Upper lobe of left lung (tissue), 6 donors: ENCODE measurements around the gene SYNPO. TPM values are rescaled to one million over a fixed set of nuclear protein-coding genes. Genes with fewer than 3 reads are reported as not detected.

Source experiments
- ATAC-seq, 2 donors: fragments of 200-7000 bp; cut with Tn5 transposase; one replicate each; pipeline ENCODE4 v1.9.1; 2022; ENCODE audit warnings: mild to moderate bottlenecking in 2 of 2, moderate library complexity in 2 of 2; ENCODE audit not compliant: low FRiP score in 2 of 2
- DNase-seq, 2 donors: peaks; one replicate each; pipeline ENCODE4 v3.0.0-alpha.2; 2019 to 2020
- H3K27ac ChIP-seq, 4 donors: fragments of 200-600 bp; sonication (generic); one replicate each; pipeline ENCODE4 v1.5.1; 2016 to 2019
- H3K27me3 ChIP-seq, 4 donors: fragments of 200-600 bp; sonication (generic); one replicate each; pipeline ENCODE4 v1.5.1; 2017 to 2019
- H3K36me3 ChIP-seq, 4 donors: fragments of 200-600 bp; sonication (generic); one replicate each; pipeline ENCODE4 v1.5.1; 2016 to 2019
- H3K4me1 ChIP-seq, 4 donors: fragments of 200-600 bp; sonication (generic); one replicate each; pipeline ENCODE4 v1.5.1; 2018 to 2019
- H3K4me3 ChIP-seq, 4 donors: fragments of 200-600 bp; sonication (generic); one replicate each; pipeline ENCODE4 v1.5.1; 2017 to 2019; ENCODE audit warnings: mild to moderate bottlenecking in 2 of 4, moderate library complexity in 1 of 4
- H3K9me3 ChIP-seq, 4 donors: fragments of 200-600 bp; sonication (generic); one replicate each; pipeline ENCODE4 v1.5.1; 2018 to 2019
- CTCF ChIP-seq, 6 experiments: fragments of 450-650 bp in 4 of 6; fragments of 200-600 bp in 2 of 6; sonication (generic) in 2 of 6; IDR thresholded peaks; one replicate each; pipeline ENCODE4 v1.5.1; 2016 to 2019; ENCODE audit warnings: antibody characterized with exemption in 6 of 6
- EP300 ChIP-seq, 4 donors: sonication (generic); formaldehyde crosslinking; IDR thresholded peaks; one replicate each; pipeline ENCODE4 v1.5.1; 2017; ENCODE audit warnings: antibody characterized with exemption in 4 of 4, control low read depth in 2 of 4
- POLR2A ChIP-seq, 4 donors: fragments of 450-650 bp; IDR thresholded peaks; one replicate each; pipeline ENCODE4 v1.5.1; 2016 to 2017; ENCODE audit warnings: antibody characterized with exemption in 4 of 4, mild to moderate bottlenecking in 2 of 4
- POLR2AphosphoS5 ChIP-seq, 2 donors: sonication (generic); formaldehyde crosslinking; IDR thresholded peaks; one replicate each; pipeline ENCODE4 v1.5.1; 2017; ENCODE audit warnings: antibody characterized with exemption in 2 of 2
- WGBS, 2 donors: methylation state at CpG; one replicate each; pipeline ENCODE4 v1.1.5; 2017 to 2018; 5-methylcytosine and 5-hydroxymethylcytosine counted together
- total RNA-seq, 6 donors: library from RNA; depleted of rRNA in 4 of 6; stranded (reverse); fragments of >200 nt in 4 of 6; gene quantifications; one replicate each; pipeline versions ENCODE4 v1.1.0 to v1.2.1, GENCODE V29; 2016 to 2021
- donor health status: DM: no; HTN: no; CAD: no; lungs with moderate emphysema.
- donor health status: DM: no; HTN: yes; CAD: no; lungs with severe emphysema.

The SYNPO gene
- total RNA-seq, 6 donors from 2014 or later = 41.9 to 150 (median 84.3) TPM

DNA sequence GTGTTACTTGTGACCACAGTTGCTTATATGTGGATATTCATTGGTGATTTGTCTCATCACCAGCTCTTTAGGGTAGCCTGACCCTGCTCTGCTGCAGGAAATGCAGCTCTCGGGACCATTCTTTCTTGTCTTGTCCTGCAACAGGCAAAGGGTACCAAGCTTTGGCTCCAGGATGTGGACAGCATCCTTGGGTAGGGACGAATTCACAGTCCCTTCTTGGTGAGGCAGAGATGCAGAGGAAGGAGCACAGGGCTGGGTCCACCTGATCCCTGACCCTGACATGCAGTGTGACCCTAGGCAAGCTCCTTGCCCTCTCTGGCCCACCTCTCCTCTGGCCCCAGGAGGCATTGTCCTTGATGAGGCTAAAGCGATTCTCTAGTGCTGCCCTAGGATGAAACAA is 37.0 kb upstream of the SYNPO start:
- TF ChIP-seq POLR2A (IDR thresholded peaks at IDR 0.05) = no peak
- TF ChIP-seq EP300 (IDR thresholded peaks at IDR 0.05) = no peak
- TF ChIP-seq CTCF (IDR thresholded peaks at IDR 0.05) = no peak
- TF ChIP-seq POLR2AphosphoS5 (IDR thresholded peaks at IDR 0.05) = no peak

GRCh38 chr5:150604010-150604409 is 36.5 kb upstream of the SYNPO start:
- H3K27ac ChIP-seq = peak overlapping the region in 2 of 4 donors; percentile 6 to 63
- H3K27me3 ChIP-seq = no peaks in the 10 kb centered on the region
- H3K4me1 ChIP-seq = peaks cover 18 to 31% (median 25%) of the 10 kb centered on the region in 4 donors
- H3K9me3 ChIP-seq = no peaks in the 10 kb centered on the region
- H3K36me3 ChIP-seq = no peaks in the 10 kb centered on the region
- DNase-seq = no peak
- H3K4me3 ChIP-seq = no peak overlapping the region
- TF ChIP-seq POLR2AphosphoS5 (IDR thresholded peaks at IDR 0.05) = no peak
- no peak for TF ChIP-seq CTCF (IDR thresholded peaks at IDR 0.05)
- TF ChIP-seq POLR2A (IDR thresholded peaks at IDR 0.05) = no peak
- no peak for TF ChIP-seq EP300 (IDR thresholded peaks at IDR 0.05)
- no peak for ATAC-seq
- 96 to 100% methylated on average over 4 of the region's 4 CpGs for WGBS, 2 donors

More for the DNA sequence above, 37.0 kb upstream of the SYNPO start:
- H3K27me3 ChIP-seq = no peaks in the 10 kb centered on the region
- H3K4me3 ChIP-seq = no peak overlapping the region
- DNase-seq (no peak), ATAC-seq (no peak)
- H3K27ac ChIP-seq = peak overlapping the region in 2 of 4 donors; percentile 6 to 63
- no peaks in the 10 kb centered on the region for H3K9me3 ChIP-seq
- no peaks in the 10 kb centered on the region for H3K36me3 ChIP-seq
- 78 to 83% methylated on average over 1 to 3 of the region's 3 CpGs for WGBS, 2 donors
- peaks cover 18 to 31% (median 27%) of the 10 kb centered on the region in 4 donors for H3K4me1 ChIP-seq

DNA sequence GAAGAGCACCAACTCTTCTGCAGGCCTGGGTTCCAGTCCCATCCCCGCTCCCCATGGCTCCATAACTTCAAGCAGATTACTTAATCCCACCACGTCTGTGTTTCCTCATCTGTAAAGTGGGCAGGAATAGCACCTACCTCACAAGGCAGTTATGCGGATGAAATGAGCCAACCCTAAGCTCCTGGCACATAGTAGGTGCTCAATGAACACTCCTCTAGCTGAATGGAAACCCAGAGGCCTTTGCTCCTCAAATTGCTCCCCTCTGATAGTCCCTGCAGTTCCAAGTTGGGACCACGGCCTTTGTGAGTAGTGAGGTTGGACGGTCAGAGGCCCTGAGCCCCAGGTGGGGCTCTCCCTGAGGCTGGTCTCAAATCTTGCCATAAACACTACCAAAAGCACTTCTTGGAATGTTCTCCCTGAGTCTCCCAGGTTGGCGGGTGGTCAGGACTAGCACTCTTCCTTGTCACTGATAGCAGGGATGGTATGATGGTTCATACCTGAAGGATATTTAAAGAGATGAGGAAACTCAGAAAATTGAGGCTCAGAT is 35.5 kb upstream of the SYNPO start:
- H3K27ac ChIP-seq = no peak overlapping the region
- ATAC-seq = no peak
- no peaks in the 10 kb centered on the region for H3K36me3 ChIP-seq
- no peaks in the 10 kb centered on the region for H3K9me3 ChIP-seq
- no peak overlapping the region for H3K4me3 ChIP-seq
- TF ChIP-seq CTCF (IDR thresholded peaks at IDR 0.05) (no peak), POLR2AphosphoS5 (IDR thresholded peaks at IDR 0.05) (no peak), POLR2A (IDR thresholded peaks at IDR 0.05) (no peak), EP300 (IDR thresholded peaks at IDR 0.05) (no peak)
- DNase-seq = no peak
- no peaks in the 10 kb centered on the region for H3K27me3 ChIP-seq
- H3K4me1 ChIP-seq = peaks cover 10 to 25% (median 21%) of the 10 kb centered on the region in 4 donors
- 93 to 94% methylated on average over 6 of the region's 6 CpGs for WGBS, 2 donors

DNA sequence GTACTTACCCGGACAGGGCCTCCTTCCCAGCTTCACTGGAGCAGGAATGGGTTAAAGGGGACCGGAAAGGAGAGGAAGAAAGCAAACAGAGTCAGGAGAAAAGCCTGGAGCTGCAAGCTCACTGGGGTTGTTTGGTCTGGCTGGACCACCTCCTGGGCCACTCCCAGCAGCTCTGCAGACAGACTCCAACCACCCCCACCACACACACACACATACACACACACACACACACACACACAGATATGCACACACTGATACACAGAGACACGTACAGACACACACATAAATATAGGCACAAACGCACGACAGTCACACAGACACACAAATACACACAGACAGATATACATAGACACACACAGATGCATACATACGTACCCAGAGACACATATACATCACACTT is 34.9 kb upstream of the SYNPO start:
- Histone ChIP-seq H3K27ac (no peak overlapping the region), H3K4me3 (no peak overlapping the region), H3K4me1 (peaks cover 4 to 23% (median 20%) of the 10 kb centered on the region in 4 donors), H3K9me3 (no peaks in the 10 kb centered on the region), H3K36me3 (no peaks in the 10 kb centered on the region), H3K27me3 (no peaks in the 10 kb centered on the region)
- TF ChIP-seq CTCF (IDR thresholded peaks at IDR 0.05) (no peak), POLR2AphosphoS5 (IDR thresholded peaks at IDR 0.05) (no peak), POLR2A (IDR thresholded peaks at IDR 0.05) (no peak)
- DNase-seq = no peak
- 59 to 76% methylated on average over 6 of the region's 6 CpGs for WGBS, 2 donors
- ATAC-seq = no peak

DNA sequence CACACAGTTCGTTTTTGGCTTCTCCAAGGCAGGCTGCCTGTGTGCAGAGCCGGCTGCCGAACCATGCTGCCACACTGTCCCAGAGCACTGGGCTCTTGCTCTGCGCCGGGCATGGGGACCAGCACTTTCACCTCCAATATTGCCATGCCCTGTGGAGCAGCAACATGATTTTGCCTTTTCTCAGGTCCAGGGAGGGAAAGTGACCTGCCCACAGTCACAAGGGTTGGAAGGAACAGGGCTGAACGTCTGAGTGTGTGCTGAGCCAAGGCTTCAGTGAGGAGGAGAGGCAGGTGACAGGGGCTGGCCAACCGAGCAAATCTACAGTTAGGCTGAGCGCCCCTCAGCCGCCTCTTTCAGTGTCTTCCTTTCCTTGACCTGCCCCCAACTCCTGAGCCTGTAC is 34.0 kb upstream of the SYNPO start:
- no peak overlapping the region for H3K27ac ChIP-seq
- no peak overlapping the region for H3K4me3 ChIP-seq
- H3K4me1 ChIP-seq = peaks cover 0 to 18% (median 13%) of the 10 kb centered on the region in 4 donors
- no peaks in the 10 kb centered on the region for H3K9me3 ChIP-seq
- no peaks in the 10 kb centered on the region for H3K27me3 ChIP-seq
- WGBS, 2 donors = 86 to 90% methylated on average over 6 to 9 of the region's 9 CpGs
- H3K36me3 ChIP-seq = no peaks in the 10 kb centered on the region
- no peak for TF ChIP-seq EP300 (IDR thresholded peaks at IDR 0.05)
- TF ChIP-seq POLR2A (IDR thresholded peaks at IDR 0.05) = no peak
- no peak for TF ChIP-seq POLR2AphosphoS5 (IDR thresholded peaks at IDR 0.05)
- no peak for TF ChIP-seq CTCF (IDR thresholded peaks at IDR 0.05)
- DNase-seq (no peak), ATAC-seq (no peak)
